SK-N-MC (cell line): ENCODE data around the gene AMZ2.

ENCODE experiments used
- EZH2 ChIP-seq: fragments of 200-600 bp; sonication (generic); IDR thresholded peaks from one replicate; pipeline ENCODE4 v1.6.1; 2017; ENCODE audit warnings: antibody characterized with exemption
- POLR2AphosphoS5 ChIP-seq: IDR thresholded peaks from 2 replicates; pipeline ENCODE4 v1.6.1; 2012; ENCODE audit warnings: mild to moderate bottlenecking, low read depth, low read length, borderline replicate concordance

DNA sequence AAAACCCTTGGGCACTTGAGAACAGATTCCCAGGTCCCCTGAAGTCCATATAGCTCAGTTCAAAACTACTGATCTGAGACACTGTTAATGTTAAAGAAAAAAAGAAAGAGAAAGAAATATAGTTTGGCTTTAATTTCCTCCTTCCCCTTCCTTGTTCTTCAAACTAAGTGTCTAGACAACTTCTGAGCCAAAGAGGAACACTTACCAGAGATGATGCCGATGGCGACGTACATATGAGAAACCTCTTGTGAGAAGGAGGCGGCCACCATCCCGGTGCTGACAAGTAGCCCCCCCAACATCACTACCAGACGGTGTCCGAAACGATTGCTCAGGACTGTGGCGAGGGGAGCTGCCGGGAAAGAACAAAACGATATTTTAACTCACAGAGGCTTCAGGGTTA lies 25.9 kb downstream of the AMZ2 start:
- TF ChIP-seq POLR2AphosphoS5, result no peak
- no peak for TF ChIP-seq EZH2
